Measurements from ENCODE around the gene DHH.

DNA sequence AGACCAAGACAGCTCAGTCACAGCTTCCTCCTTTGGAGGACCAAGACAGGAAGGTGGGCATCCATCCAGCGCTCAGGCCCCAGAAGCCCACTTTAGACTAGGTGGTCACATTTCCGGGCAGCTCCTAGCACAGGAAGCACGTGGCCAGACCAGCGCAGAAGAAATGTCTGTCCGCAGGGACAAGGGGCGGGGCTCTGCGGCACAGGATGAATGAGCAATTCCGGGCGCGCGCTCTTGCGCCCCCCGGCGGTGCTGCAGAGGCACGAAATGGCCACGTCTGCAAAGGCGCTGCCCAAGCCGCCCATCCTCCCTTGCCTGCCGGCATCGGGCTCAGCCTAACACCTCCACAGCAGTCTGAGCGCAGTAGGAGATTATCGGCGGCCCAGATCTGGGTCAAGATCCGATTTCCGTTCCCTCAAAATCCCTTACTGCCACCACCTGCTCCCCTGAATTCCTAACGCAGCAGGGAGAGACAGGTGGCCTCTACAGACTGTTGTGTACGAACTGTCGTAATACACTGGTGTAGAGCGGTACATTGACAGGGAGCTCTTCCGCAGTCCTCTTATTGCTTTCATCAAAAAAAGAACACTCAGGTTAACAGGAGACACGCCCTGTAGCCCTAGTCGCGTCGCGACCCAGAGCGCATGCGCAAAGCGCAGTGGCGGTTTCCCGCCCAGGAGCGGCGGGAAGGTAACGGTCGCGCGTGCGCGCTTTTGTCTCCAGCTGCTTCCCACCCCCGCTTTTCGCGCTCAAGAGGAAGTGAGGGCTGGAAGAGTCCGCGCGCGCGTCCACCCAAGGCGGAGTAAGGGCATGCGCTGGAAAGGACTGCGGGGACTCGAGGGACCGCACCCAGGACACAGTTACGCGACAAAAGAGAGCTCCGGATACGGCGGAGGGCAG lies 35.8 kb upstream of the DHH start:
- TF ChIP-seq PTBP1 (IDR thresholded peaks at IDR 0.05; ENCODE audit: low read depth, low read length) (peak; percentile 53; the same call in 1 of the 2 replicates), CTCF (IDR thresholded peaks at IDR 0.05 in 2 of 3, conservative IDR thresholded peaks at IDR 0.05 in 1 of 3; ENCODE audit: insufficient read depth in 2 of 3, low read depth in 1 of 3, low read length in 3 of 3) (peak; percentile 89 to 96 (median 89)), ZNF41 (CRISPR knock-in tag; conservative IDR thresholded peaks at IDR 0.05) (no peak; the same call in 1 of the 2 replicates), IRF2 (CRISPR knock-in tag; IDR thresholded peaks at IDR 0.05) (no peak), HDGF (IDR thresholded peaks at IDR 0.05) (peak; percentile 88; the same call in 1 of the 2 replicates), EP300 (IDR thresholded peaks at IDR 0.05; ENCODE audit: low read length) (peak; percentile 62; the same call in 1 of the 2 replicates), HNRNPH1 (optimal IDR thresholded peaks at IDR 0.05; ENCODE audit: low read depth, low read length) (peak; percentile 27), NR2C1 (IDR thresholded peaks at IDR 0.05) (no peak), NR2C1 (tag; IDR thresholded peaks at IDR 0.05) (0 out of 2 replicates have a peak, but pooled peaks have one; percentile 26), ETV6 (IDR thresholded peaks at IDR 0.05; ENCODE audit: borderline replicate concordance in 1 of 2, low read depth in 2 of 2, low read length in 1 of 2) (0 out of 4 replicates have a peak, but pooled peaks of 1 of the 2 experiments have one; percentile 37), ETV6 (CRISPR knock-in tag; IDR thresholded peaks at IDR 0.05; ENCODE audit: borderline replicate concordance) (peak; percentile 89)
